ENCODE measurements around the gene AGR3.

- no peak for TF ChIP-seq CTCF (IDR thresholded peaks at IDR 0.05; ENCODE audit: poor library complexity, severe bottlenecking)
- TF ChIP-seq POLR2AphosphoS5 (IDR thresholded peaks at IDR 0.05): no peak
- TF ChIP-seq EP300 (conservative IDR thresholded peaks at IDR 0.05; ENCODE audit: poor library complexity, severe bottlenecking): no peak
Measured at GRCh38 chr7:16908561-16908960, 26.8 kb upstream of the AGR3 start.

Data from neural cell (in vitro differentiated cells).